Mesendoderm (in vitro differentiated cells): ENCODE results near the gene SLC22A16.
"Not testable (repeated sequence)": the region's sequence is repeated elsewhere in the genome, so short reads cannot be mapped to it uniquely, and the experiment has no call there.

Source experiments
- DNase-seq: peaks from one replicate; pipeline ENCODE4 v3.0.0; 2013
- H2AK5ac ChIP-seq: 2 replicates; pipeline ENCODE4 v1.6.1; 2013; ENCODE audit warnings: low read length, inconsistent platforms
- H2BK120ac ChIP-seq: 2 replicates; pipeline ENCODE4 v1.6.1; 2013; ENCODE audit warnings: low read depth, mild to moderate bottlenecking, low read length, moderate library complexity, mixed read lengths
- H2BK15ac ChIP-seq: replicated peaks from 2 replicates; pipeline ENCODE4 v1.6.1; 2013; ENCODE audit warnings: low read depth, mild to moderate bottlenecking, moderate library complexity
- H2BK5ac ChIP-seq: 2 replicates; pipeline ENCODE4 v1.6.1; 2013; ENCODE audit warnings: low read length, inconsistent platforms
- H3K18ac ChIP-seq: 2 replicates; pipeline ENCODE4 v1.6.1; 2013; ENCODE audit warnings: mild to moderate bottlenecking, low read length, mixed read lengths
- H3K23ac ChIP-seq: one replicate; pipeline ENCODE4 v1.6.1; 2013; ENCODE audit warnings: low read length
- H3K27ac ChIP-seq: 2 replicates; pipeline ENCODE4 v1.5.1; 2013; ENCODE audit warnings: low read depth, mild to moderate bottlenecking, inconsistent platforms, low read length, moderate library complexity
- H3K27me3 ChIP-seq: 2 replicates; pipeline ENCODE4 v1.6.1; 2013; ENCODE audit warnings: low read length, control low read depth, mild to moderate bottlenecking, inconsistent platforms; ENCODE audit not compliant: insufficient read depth, poor library complexity
- H3K36me3 ChIP-seq: 2 replicates; pipeline ENCODE4 v1.6.1; 2013; ENCODE audit warnings: low read length, inconsistent platforms; ENCODE audit not compliant: control insufficient read depth, insufficient read depth
- H3K4ac ChIP-seq: one replicate; pipeline ENCODE4 v1.6.1; 2013; ENCODE audit warnings: low read depth, mild to moderate bottlenecking, low read length, moderate library complexity
- H3K4me1 ChIP-seq: 2 replicates; pipeline ENCODE4 v1.6.1; 2013; ENCODE audit warnings: low read depth, low read length, inconsistent platforms; ENCODE audit not compliant: control insufficient read depth
- H3K4me2 ChIP-seq: 2 replicates; pipeline ENCODE4 v1.6.1; 2013; ENCODE audit warnings: low read length
- H3K4me3 ChIP-seq: 2 replicates; pipeline ENCODE4 v1.5.1; 2013; ENCODE audit warnings: mild to moderate bottlenecking, low read length
- H3K56ac ChIP-seq: one replicate; pipeline ENCODE4 v1.6.1; 2013; ENCODE audit warnings: low read length
- H3K79me1 ChIP-seq: 2 replicates; pipeline ENCODE4 v1.6.1; 2013; ENCODE audit warnings: low read length, inconsistent platforms
- H3K79me2 ChIP-seq: 2 replicates; pipeline ENCODE4 v1.6.1; 2013; ENCODE audit warnings: mild to moderate bottlenecking, low read length; ENCODE audit not compliant: control insufficient read depth, insufficient read depth
- H3K9ac ChIP-seq: 2 replicates; pipeline ENCODE4 v1.6.1; 2013; ENCODE audit warnings: low read length, inconsistent platforms
- H4K5ac ChIP-seq: one replicate; pipeline ENCODE4 v1.6.1; 2013; ENCODE audit warnings: low read length
- H4K8ac ChIP-seq: one replicate; pipeline ENCODE4 v1.6.1; 2013; ENCODE audit warnings: low read depth, mild to moderate bottlenecking, control low read depth, low read length, moderate library complexity
- WGBS: extraction: QIAGEN DNeasy Blood & Tissue Kit; methylation state at CpG from one replicate; pipeline ENCODE4 v1.1.7; 2013; ENCODE audit warnings: low lambda C conversion rate, missing lambda C conversion rate; ENCODE audit not compliant: insufficient coverage; ENCODE audit errors: extremely low coverage; 5-methylcytosine and 5-hydroxymethylcytosine counted together

SLC22A16 gene

GRCh38 chr6:110512991-110513390, 36.6 kb upstream of the SLC22A16 start:
- H3K36me3 ChIP-seq = no peaks in the 10 kb centered on the region
- H3K79me2 ChIP-seq = no peaks in the 10 kb centered on the region
- no peak overlapping the region for H2BK5ac ChIP-seq
- H4K5ac ChIP-seq = no peak overlapping the region
- H3K56ac ChIP-seq = no peak overlapping the region
- H3K23ac ChIP-seq = no peak overlapping the region
- H3K79me1 ChIP-seq = no peaks in the 10 kb centered on the region
- no peaks in the 10 kb centered on the region for H3K27me3 ChIP-seq
- no peak overlapping the region for H2BK15ac ChIP-seq
- H3K9ac ChIP-seq = no peak overlapping the region
- no peak overlapping the region for H3K27ac ChIP-seq
- H3K4me3 ChIP-seq = no peak overlapping the region
- H3K4ac ChIP-seq = no peak overlapping the region
- H3K4me2 ChIP-seq = no peak overlapping the region
- H3K18ac ChIP-seq = no peak overlapping the region
- H2AK5ac ChIP-seq = no peak overlapping the region
- no peak overlapping the region for H2BK120ac ChIP-seq
- no peak for DNase-seq
- H3K4me1 ChIP-seq = no peaks in the 10 kb centered on the region
- H4K8ac ChIP-seq = no peak overlapping the region

- H4K5ac ChIP-seq, H2BK5ac ChIP-seq, H3K4me2 ChIP-seq, H2BK120ac ChIP-seq, H3K79me1 ChIP-seq, H3K56ac ChIP-seq, DNase-seq, H3K4me3 ChIP-seq, H2AK5ac ChIP-seq, H3K27me3 ChIP-seq, H3K18ac ChIP-seq, H3K4ac ChIP-seq, H3K4me1 ChIP-seq, H4K8ac ChIP-seq, H3K9ac ChIP-seq, H3K27ac ChIP-seq, H3K36me3 ChIP-seq, H3K23ac ChIP-seq, H3K79me2 ChIP-seq: not testable (repeated sequence)
- peak overlapping the region; percentile 96 for H2BK15ac ChIP-seq
These were observed 36.1 kb upstream of the SLC22A16 start for GRCh38 chr6:110512549-110512948.

GRCh38 chr6:110511401-110511800, 35.0 kb upstream of the SLC22A16 start:
- no peak overlapping the region for H2AK5ac ChIP-seq
- no peak overlapping the region for H3K4ac ChIP-seq
- no peak overlapping the region for H3K56ac ChIP-seq
- no peak overlapping the region for H3K4me2 ChIP-seq
- H3K27ac ChIP-seq = peak overlapping the region; percentile 60
- H3K79me2 ChIP-seq = no peaks in the 10 kb centered on the region
- no peak overlapping the region for H4K8ac ChIP-seq
- no peaks in the 10 kb centered on the region for H3K79me1 ChIP-seq
- H3K4me1 ChIP-seq = no peaks in the 10 kb centered on the region
- H3K36me3 ChIP-seq = no peaks in the 10 kb centered on the region
- H4K5ac ChIP-seq = no peak overlapping the region
- H3K27me3 ChIP-seq = no peaks in the 10 kb centered on the region
- H3K18ac ChIP-seq = no peak overlapping the region
- no peak overlapping the region for H3K23ac ChIP-seq
- no peak overlapping the region for H2BK5ac ChIP-seq
- H3K4me3 ChIP-seq = no peak overlapping the region
- peak; percentile 99 for DNase-seq
- H2BK15ac ChIP-seq = no peak overlapping the region
- no peak overlapping the region for H3K9ac ChIP-seq
- WGBS = no CpG with 5 or more reads among the region's 1 CpG
- no peak overlapping the region for H2BK120ac ChIP-seq

GRCh38 chr6:110509617-110510241, 33.3 kb upstream of the SLC22A16 start:
- H3K79me2 ChIP-seq = no peaks in the 10 kb centered on the region
- H3K9ac ChIP-seq = no peak overlapping the region
- H3K4me3 ChIP-seq = no peak overlapping the region
- no peak overlapping the region for H2BK120ac ChIP-seq
- no peak overlapping the region for H3K27ac ChIP-seq
- no peak overlapping the region for H2BK5ac ChIP-seq
- H4K5ac ChIP-seq = no peak overlapping the region
- H3K4me2 ChIP-seq = no peak overlapping the region
- H3K79me1 ChIP-seq = no peaks in the 10 kb centered on the region
- no peaks in the 10 kb centered on the region for H3K4me1 ChIP-seq
- no peak overlapping the region for H3K23ac ChIP-seq
- no peaks in the 10 kb centered on the region for H3K27me3 ChIP-seq
- H3K18ac ChIP-seq = peak overlapping the region; percentile 5
- no peak overlapping the region for H2AK5ac ChIP-seq
- peak; percentile 73 for DNase-seq
- H3K36me3 ChIP-seq = no peaks in the 10 kb centered on the region
- no CpG with 5 or more reads among the region's 1 CpG for WGBS
- no peak overlapping the region for H3K4ac ChIP-seq
- no peak overlapping the region for H2BK15ac ChIP-seq
- H4K8ac ChIP-seq = no peak overlapping the region
- H3K56ac ChIP-seq = no peak overlapping the region

GRCh38 chr6:110504891-110505290, 28.5 kb upstream of the SLC22A16 start:
- H3K4me1 ChIP-seq, H4K5ac ChIP-seq, DNase-seq, H4K8ac ChIP-seq, H3K4me2 ChIP-seq, H3K56ac ChIP-seq, H3K79me2 ChIP-seq, H3K36me3 ChIP-seq, H2BK120ac ChIP-seq, H3K4ac ChIP-seq, H3K27me3 ChIP-seq, H3K27ac ChIP-seq, H3K4me3 ChIP-seq, H2BK5ac ChIP-seq, H3K23ac ChIP-seq, H3K18ac ChIP-seq, H2AK5ac ChIP-seq, H3K9ac ChIP-seq, H3K79me1 ChIP-seq, H2BK15ac ChIP-seq: not testable (repeated sequence)
- WGBS = no CpG with 5 or more reads among the region's 2 CpGs

- Histone ChIP-seq H3K4me3 (no peak overlapping the region), H3K79me2 (no peaks in the 10 kb centered on the region), H3K18ac (no peak overlapping the region), H2BK5ac (no peak overlapping the region), H3K4me1 (no peaks in the 10 kb centered on the region), H2BK15ac (no peak overlapping the region), H4K5ac (no peak overlapping the region), H3K36me3 (no peaks in the 10 kb centered on the region), H3K27me3 (no peaks in the 10 kb centered on the region), H2BK120ac (no peak overlapping the region), H2AK5ac (no peak overlapping the region), H3K27ac (no peak overlapping the region), H3K4me2 (no peak overlapping the region), H3K9ac (no peak overlapping the region), H3K79me1 (no peaks in the 10 kb centered on the region), H3K56ac (no peak overlapping the region), H4K8ac (no peak overlapping the region), H3K23ac (no peak overlapping the region), H3K4ac (no peak overlapping the region)
- peak; percentile 36 for DNase-seq
- no CpG with 5 or more reads among the region's 4 CpGs for WGBS
These were observed 19.5 kb upstream of the SLC22A16 start for GRCh38 chr6:110495949-110496348.
